Osteocyte (in vitro differentiated cells): ENCODE measurements around the gene MCTP1. TPM values are rescaled to one million over a fixed set of nuclear protein-coding genes. Genes with fewer than 3 reads are reported as not detected.

ENCODE experiments used
- DNase-seq: peaks from one replicate; pipeline ENCODE4 v3.0.0; 2021; ENCODE audit warnings: mixed read lengths; ENCODE audit not compliant: unreplicated experiment; ENCODE audit errors: extremely low spot score
- H3K27ac Mint-ChIP-seq: one replicate; pipeline ENCODE4 v1.8.0; 2021; ENCODE audit warnings: mild to moderate bottlenecking, mixed read lengths; ENCODE audit not compliant: unreplicated experiment
- H3K27me3 Mint-ChIP-seq: one replicate; pipeline ENCODE4 v1.8.0; 2021; ENCODE audit warnings: mixed read lengths; ENCODE audit not compliant: unreplicated experiment
- H3K36me3 Mint-ChIP-seq: one replicate; pipeline ENCODE4 v1.8.0; 2021; ENCODE audit warnings: mixed read lengths; ENCODE audit not compliant: unreplicated experiment
- H3K4me1 Mint-ChIP-seq: one replicate; pipeline ENCODE4 v1.8.0; 2021; ENCODE audit warnings: mixed read lengths; ENCODE audit not compliant: unreplicated experiment
- H3K4me3 Mint-ChIP-seq: one replicate; pipeline ENCODE4 v1.8.0; 2021; ENCODE audit warnings: mild to moderate bottlenecking, moderate library complexity, mixed read lengths; ENCODE audit not compliant: unreplicated experiment
- H3K9me3 Mint-ChIP-seq: one replicate; pipeline ENCODE4 v1.8.0; 2021; ENCODE audit warnings: mixed read lengths; ENCODE audit not compliant: unreplicated experiment
- total RNA-seq: library from RNA; stranded (reverse); gene quantifications from 2 replicates; pipeline ENCODE4 v1.2.1, GENCODE V29; 2021
- TF ChIP-seq, protein P1 (sequence below): fragments of 200-600 bp; sonication (generic); IDR thresholded peaks from 2 replicates; pipeline ENCODE4 v1.5.0; 2021; ENCODE audit warnings: antibody characterized with exemption, mild to moderate bottlenecking, moderate library complexity

MCTP1 gene
- total RNA-seq, 1 donor from 2014 or later = 0.67 TPM

DNA sequence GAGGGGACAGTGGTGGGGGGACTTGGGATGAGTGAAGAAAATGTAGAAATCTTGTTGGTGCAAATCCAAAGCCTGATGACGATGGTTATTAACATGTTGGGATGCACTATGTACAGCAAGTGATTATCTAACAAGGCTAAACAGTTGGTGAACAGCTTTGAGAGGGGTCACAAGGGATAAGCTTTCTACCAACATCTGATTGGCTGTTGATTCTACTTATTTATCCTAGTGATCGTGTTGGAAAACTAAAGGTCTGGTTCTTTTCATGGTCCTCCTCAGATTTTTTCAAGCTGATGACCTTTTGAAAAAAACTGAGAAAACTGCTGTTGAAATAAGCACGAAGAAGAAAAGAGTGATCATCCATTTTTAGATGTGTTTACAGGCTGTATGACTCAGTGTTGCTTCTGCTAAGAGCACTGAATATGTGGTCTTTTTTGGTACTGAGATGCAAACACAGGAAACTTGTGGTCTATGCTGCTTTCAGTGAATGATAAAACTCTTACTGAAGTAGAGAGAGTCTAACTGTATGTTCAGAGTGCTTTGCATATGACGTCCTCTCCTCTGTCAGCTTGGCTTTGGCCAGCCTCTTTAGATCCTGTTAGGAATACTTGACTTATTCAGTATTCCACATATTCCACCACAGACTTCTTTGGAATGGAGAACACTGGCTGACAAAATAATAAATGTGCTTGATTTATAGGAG is 491.6 kb downstream of the MCTP1 start:
- Mint-ChIP-seq H3K4me3 (no peak overlapping the region), H3K4me1 (no peaks in the 10 kb centered on the region), H3K27ac (no peak overlapping the region), H3K9me3 (no peaks in the 10 kb centered on the region), H3K27me3 (no peaks in the 10 kb centered on the region), H3K36me3 (no peaks in the 10 kb centered on the region)
- DNase-seq = no peak
- TF ChIP-seq, protein P1, sequence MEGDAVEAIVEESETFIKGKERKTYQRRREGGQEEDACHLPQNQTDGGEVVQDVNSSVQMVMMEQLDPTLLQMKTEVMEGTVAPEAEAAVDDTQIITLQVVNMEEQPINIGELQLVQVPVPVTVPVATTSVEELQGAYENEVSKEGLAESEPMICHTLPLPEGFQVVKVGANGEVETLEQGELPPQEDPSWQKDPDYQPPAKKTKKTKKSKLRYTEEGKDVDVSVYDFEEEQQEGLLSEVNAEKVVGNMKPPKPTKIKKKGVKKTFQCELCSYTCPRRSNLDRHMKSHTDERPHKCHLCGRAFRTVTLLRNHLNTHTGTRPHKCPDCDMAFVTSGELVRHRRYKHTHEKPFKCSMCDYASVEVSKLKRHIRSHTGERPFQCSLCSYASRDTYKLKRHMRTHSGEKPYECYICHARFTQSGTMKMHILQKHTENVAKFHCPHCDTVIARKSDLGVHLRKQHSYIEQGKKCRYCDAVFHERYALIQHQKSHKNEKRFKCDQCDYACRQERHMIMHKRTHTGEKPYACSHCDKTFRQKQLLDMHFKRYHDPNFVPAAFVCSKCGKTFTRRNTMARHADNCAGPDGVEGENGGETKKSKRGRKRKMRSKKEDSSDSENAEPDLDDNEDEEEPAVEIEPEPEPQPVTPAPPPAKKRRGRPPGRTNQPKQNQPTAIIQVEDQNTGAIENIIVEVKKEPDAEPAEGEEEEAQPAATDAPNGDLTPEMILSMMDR = no peak

DNA sequence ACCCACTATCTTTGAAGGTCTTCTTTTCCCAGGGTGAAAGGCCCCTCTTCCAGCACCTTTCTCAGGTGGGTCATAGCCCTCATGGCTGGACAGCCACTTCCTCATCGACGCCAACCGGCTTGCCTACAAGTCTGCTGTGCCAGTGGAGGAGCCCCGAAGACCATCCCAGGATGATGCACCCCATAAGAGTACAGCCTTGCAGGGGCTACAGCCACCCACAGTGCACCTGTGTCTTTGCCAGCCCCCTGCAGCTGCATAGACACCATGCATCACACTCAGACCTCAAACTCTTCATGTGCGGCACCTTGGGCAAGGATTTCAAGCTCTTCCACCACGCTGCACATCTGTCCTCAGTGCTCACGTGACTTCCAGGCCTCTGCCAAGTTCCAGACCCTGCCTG is 493.1 kb downstream of the MCTP1 start:
- Mint-ChIP-seq H3K9me3 (no peaks in the 10 kb centered on the region), H3K36me3 (no peaks in the 10 kb centered on the region), H3K4me3 (no peak overlapping the region), H3K4me1 (no peaks in the 10 kb centered on the region), H3K27me3 (no peaks in the 10 kb centered on the region), H3K27ac (no peak overlapping the region)
- TF ChIP-seq, protein P1 = no peak
- DNase-seq = no peak

DNA sequence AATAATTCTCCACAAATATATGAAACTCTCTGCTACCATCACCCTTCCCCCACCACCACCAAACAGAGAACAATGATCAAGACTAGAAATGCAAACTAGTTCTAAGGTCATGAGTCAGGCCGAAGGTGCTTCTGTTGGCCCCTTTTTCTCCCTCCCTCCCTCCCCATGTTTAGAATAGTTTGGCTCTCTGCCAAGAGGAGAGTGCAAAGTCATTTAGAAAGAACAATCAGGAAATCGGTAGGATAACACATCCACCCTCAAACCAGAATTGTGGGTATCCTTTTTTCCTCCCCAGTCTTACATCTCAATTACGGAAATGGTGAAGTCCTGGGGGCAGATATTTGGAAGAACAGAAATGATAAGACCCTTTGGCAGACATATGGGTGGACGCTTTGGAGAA is 496.4 kb downstream of the MCTP1 start:
- Mint-ChIP-seq H3K4me3 (no peak overlapping the region), H3K27ac (no peak overlapping the region), H3K4me1 (no peaks in the 10 kb centered on the region), H3K9me3 (no peaks in the 10 kb centered on the region), H3K27me3 (peaks cover 2% of the 10 kb centered on the region), H3K36me3 (no peaks in the 10 kb centered on the region)
- TF ChIP-seq, protein P1 = no peak
- DNase-seq = no peak

DNA sequence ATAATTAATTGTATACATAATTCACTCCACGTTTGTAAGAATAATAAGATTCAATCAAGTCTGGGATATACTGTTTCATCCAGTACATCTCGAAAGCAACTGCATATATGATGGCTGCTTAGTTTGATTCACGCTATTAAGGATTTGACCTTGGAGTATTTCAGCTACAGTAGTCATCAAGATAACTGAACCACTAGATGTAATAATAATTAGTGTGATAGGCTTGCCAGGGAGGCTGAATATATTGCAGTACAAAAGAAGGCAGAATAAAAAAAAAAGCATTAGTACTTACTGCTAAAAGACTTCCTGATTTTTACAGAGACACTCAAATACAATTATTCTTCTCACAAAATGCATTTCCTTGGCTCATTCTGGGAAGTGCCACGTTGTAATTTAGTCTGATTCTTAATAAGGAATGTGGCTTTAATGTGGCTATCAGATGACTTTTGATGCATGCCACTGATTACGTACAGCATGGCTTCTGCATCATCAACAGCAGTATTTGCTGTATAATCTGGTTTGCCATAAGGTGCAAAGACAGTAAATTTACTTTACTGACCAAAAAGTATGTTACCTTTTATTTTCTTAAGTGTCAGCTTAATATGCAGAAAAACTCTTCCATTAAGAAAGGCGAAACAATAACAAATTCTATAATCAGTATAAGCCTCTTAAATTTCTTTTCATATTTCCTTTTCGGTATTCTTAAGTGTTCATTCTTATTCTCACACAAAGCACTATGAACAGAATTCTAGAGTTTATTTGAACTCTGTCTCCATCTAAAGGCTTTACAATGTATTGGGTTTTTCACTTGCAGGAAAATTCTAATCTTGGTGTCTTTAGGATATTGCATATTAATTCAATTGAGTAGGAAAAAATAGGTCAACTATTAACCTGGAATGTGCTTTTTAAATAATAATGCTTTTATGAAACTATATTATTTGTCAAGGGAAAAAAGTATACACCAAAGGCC is 500.1 kb downstream of the MCTP1 start:
- no peaks in the 10 kb centered on the region for H3K4me1 Mint-ChIP-seq
- H3K4me3 Mint-ChIP-seq = no peak overlapping the region
- H3K9me3 Mint-ChIP-seq = no peaks in the 10 kb centered on the region
- no peak overlapping the region for H3K27ac Mint-ChIP-seq
- DNase-seq = no peak
- TF ChIP-seq, protein P1 = peak; percentile 42
- H3K36me3 Mint-ChIP-seq = no peaks in the 10 kb centered on the region
- peaks cover 10% of the 10 kb centered on the region for H3K27me3 Mint-ChIP-seq

DNA sequence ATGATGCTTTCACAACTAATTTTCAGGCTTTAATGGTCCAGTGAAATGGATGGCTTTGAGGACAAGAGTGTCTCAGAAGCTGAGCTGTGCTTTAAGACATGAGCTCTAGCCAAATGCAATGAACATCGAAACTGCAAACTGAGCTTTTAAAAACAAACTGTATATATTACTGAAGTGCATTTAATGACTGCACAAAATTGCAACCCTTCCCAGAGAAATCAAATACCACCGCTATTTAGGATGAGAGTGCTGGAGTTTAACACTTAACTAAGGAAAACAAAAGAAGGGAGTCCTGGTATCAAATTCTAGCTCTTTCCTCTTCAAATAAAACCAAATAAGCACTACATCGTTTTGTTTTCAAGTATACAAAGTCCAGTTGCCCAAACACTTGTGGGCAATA is 502.5 kb downstream of the MCTP1 start:
- TF ChIP-seq, protein P1 = no peak
- no peaks in the 10 kb centered on the region for H3K9me3 Mint-ChIP-seq
- peaks cover 29% of the 10 kb centered on the region for H3K27me3 Mint-ChIP-seq
- no peak for DNase-seq
- no peaks in the 10 kb centered on the region for H3K4me1 Mint-ChIP-seq
- H3K27ac Mint-ChIP-seq = no peak overlapping the region
- no peaks in the 10 kb centered on the region for H3K36me3 Mint-ChIP-seq
- H3K4me3 Mint-ChIP-seq = no peak overlapping the region
